ENCODE data around the gene PEX10. TPM values are rescaled to one million over a fixed set of nuclear protein-coding genes. Genes with fewer than 3 reads are reported as not detected.

The PEX10 gene
- total and polyA plus RNA-seq, 5 donors from 2014 or later: 6.3 to 9.7 (median 7.9) TPM

DNA sequence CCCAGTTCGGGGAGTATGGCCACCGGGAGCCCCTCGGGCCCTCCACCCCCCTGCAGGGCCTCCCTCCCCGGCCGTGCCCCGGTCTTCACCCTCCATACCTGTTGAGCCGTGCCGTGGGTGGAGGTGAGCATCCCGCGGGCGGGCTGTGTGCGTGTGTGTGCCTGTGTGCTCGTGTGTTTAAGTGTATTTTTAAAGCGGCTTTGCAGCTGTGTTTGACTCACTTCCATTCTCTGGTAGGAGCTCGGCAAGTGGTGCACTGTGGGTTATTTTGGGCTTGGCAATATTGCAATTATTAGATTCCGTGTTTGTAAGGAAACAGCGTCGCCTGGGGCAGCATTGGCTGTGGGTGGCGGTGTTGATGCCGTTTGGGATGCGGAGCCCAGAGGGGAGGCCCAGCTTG is 43.4 kb upstream of the PEX10 start:
- Histone ChIP-seq H3K4me3 (ENCODE audit: low read depth, low read length) (no peak overlapping the region), H3K4me1 (ENCODE audit: control insufficient read depth, insufficient read depth, low read length, poor library complexity, severe bottlenecking) (no peaks in the 10 kb centered on the region), H3K27ac (ENCODE audit: insufficient read depth, low read length, poor library complexity, severe bottlenecking) (no peak overlapping the region), H3K9me3 (ENCODE audit: control insufficient read depth in 2 of 2, low read length in 2 of 2) (no peaks in the 10 kb centered on the region), H3K27me3 (ENCODE audit: control insufficient read depth, insufficient read depth, low read length) (no peaks in the 10 kb centered on the region), H3K36me3 (ENCODE audit: control insufficient read depth, insufficient read depth, low read length) (no peaks in the 10 kb centered on the region)
- peaks cover 0 to 8% (median 0%) of the 10 kb centered on the region in 4 donors for H3K4me1 Mint-ChIP-seq
- H3K9me3 Mint-ChIP-seq: no peaks in the 10 kb centered on the region
- no peaks in the 10 kb centered on the region for H3K27me3 Mint-ChIP-seq
- no peak for ATAC-seq (ENCODE audit: low read depth in 2 of 2)
- H3K4me3 Mint-ChIP-seq: no peak overlapping the region
- no peaks in the 10 kb centered on the region for H3K36me3 Mint-ChIP-seq
- no peak overlapping the region for H3K27ac Mint-ChIP-seq
- DNase-seq: no peak

DNA sequence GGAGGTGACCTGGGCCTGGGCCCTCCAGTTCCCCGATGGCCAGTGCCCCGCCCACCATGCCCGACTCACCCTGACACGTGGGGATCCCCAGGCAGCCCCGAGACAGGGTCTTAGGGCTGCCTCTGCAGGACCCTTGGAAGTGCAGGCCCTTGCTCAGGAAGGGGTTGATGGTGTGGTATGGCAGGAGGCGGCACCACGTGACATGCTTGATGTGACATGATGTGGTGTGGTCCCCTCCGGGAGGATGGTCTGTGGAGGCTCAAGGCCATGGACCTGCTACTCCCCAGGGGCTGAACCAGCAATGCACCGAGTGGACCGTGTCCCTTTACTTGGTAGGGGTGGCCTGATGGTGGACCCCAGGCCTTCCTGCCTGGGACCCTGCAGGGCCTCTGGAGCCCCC is 41.9 kb upstream of the PEX10 start:
- H3K9me3 Mint-ChIP-seq: no peaks in the 10 kb centered on the region

DNA sequence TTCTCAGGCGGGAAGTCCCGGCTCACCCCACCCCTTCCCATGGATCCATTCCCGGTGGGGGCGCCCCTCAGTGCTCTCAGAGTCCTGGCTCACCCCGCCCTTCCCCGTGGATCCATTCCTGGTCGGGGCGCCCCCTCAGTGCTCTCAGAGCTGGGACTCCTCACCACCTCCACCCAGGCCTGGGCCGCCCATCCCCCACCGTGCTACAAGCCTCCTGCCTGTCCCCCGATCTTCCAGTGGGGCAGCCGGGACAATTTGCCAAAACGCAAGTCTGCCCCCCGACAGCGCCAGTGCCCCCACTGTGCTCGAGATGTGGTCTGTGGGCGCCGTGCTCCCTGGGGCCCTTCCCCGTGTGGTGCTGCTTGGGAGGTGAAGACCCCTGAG is 40.6 kb upstream of the PEX10 start:
- Histone ChIP-seq H3K36me3 (ENCODE audit: control insufficient read depth, insufficient read depth, low read length) (no peaks in the 10 kb centered on the region), H3K27ac (ENCODE audit: insufficient read depth, low read length, poor library complexity, severe bottlenecking) (no peak overlapping the region), H3K4me3 (ENCODE audit: low read depth, low read length) (no peak overlapping the region), H3K4me1 (ENCODE audit: control insufficient read depth, insufficient read depth, low read length, poor library complexity, severe bottlenecking) (no peaks in the 10 kb centered on the region), H3K27me3 (ENCODE audit: control insufficient read depth, insufficient read depth, low read length) (no peaks in the 10 kb centered on the region), H3K9me3 (ENCODE audit: control insufficient read depth in 2 of 2, low read length in 2 of 2) (no peaks in the 10 kb centered on the region)
- no peak overlapping the region for H3K27ac Mint-ChIP-seq
- H3K27me3 Mint-ChIP-seq: no peaks in the 10 kb centered on the region
- H3K4me1 Mint-ChIP-seq: peaks cover 0 to 2% (median 0%) of the 10 kb centered on the region in 4 donors
- no peak overlapping the region for H3K4me3 Mint-ChIP-seq
- DNase-seq (no peak), ATAC-seq (ENCODE audit: low read depth in 2 of 2) (no peak)
- H3K36me3 Mint-ChIP-seq: no peaks in the 10 kb centered on the region
- no peaks in the 10 kb centered on the region for H3K9me3 Mint-ChIP-seq

More for the DNA sequence above, 41.9 kb upstream of the PEX10 start:
- H3K36me3 Mint-ChIP-seq: no peaks in the 10 kb centered on the region
- no peak for ATAC-seq (ENCODE audit: low read depth in 2 of 2)
- H3K4me3 Mint-ChIP-seq: no peak overlapping the region
- DNase-seq: no peak
- no peaks in the 10 kb centered on the region for H3K9me3 ChIP-seq (ENCODE audit: control insufficient read depth in 2 of 2, low read length in 2 of 2)
- no peak overlapping the region for H3K27ac ChIP-seq (ENCODE audit: insufficient read depth, low read length, poor library complexity, severe bottlenecking)
- no peaks in the 10 kb centered on the region for H3K36me3 ChIP-seq (ENCODE audit: control insufficient read depth, insufficient read depth, low read length)
- no peaks in the 10 kb centered on the region for H3K27me3 Mint-ChIP-seq
- H3K4me1 ChIP-seq (ENCODE audit: control insufficient read depth, insufficient read depth, low read length, poor library complexity, severe bottlenecking): no peaks in the 10 kb centered on the region
- H3K27me3 ChIP-seq (ENCODE audit: control insufficient read depth, insufficient read depth, low read length): no peaks in the 10 kb centered on the region
- H3K27ac Mint-ChIP-seq: no peak overlapping the region
- H3K4me1 Mint-ChIP-seq: peaks cover 0 to 4% (median 0%) of the 10 kb centered on the region in 4 donors
- H3K4me3 ChIP-seq (ENCODE audit: low read depth, low read length): no peak overlapping the region

DNA sequence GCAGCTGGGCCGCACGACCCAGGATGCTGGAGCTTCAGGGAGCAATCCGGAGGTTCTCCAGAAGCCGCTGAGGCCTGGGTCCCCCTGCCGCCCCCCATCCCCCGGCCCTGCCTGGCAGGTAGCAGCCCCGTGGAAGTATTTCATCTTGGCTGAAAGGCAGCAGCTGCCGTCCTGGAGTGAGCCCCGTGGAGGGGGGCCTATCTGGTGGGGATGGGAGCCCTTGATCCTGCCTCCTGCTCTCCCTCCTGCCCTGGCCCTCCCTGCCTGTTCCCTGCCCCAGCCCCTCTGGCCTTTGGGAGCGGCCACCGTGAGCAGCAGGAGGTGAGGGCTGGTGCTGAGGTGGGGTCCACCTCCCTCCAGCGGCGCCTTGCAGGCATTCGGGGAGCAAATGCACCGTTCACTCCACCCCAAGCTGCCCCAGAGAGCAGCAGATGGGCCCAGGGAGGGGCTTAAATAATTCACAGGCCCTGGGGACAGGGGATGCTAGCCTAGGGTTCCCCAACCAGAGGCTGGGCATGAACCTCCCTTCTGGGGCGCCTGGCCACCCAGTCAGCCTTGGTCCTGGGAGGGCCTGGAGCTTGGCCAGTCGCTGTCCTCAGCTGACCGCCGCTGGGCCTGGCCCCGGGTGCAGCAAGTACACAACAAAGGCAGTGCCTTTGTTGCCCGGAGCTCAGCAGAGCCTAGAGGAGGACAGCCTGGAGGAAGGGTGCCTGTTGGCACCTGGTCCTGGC is 40.0 kb upstream of the PEX10 start:
- ATAC-seq (ENCODE audit: low read depth in 2 of 2) (no peak), DNase-seq (no peak)
- Mint-ChIP-seq H3K36me3 (no peaks in the 10 kb centered on the region), H3K4me3 (no peak overlapping the region), H3K4me1 (peaks cover 0 to under 1% (median 0%) of the 10 kb centered on the region in 4 donors), H3K9me3 (no peaks in the 10 kb centered on the region), H3K27me3 (no peaks in the 10 kb centered on the region), H3K27ac (no peak overlapping the region)
- no peaks in the 10 kb centered on the region for H3K4me1 ChIP-seq (ENCODE audit: control insufficient read depth, insufficient read depth, low read length, poor library complexity, severe bottlenecking)
- H3K36me3 ChIP-seq (ENCODE audit: control insufficient read depth, insufficient read depth, low read length): no peaks in the 10 kb centered on the region
- H3K27me3 ChIP-seq (ENCODE audit: control insufficient read depth, insufficient read depth, low read length): no peaks in the 10 kb centered on the region
- no peak overlapping the region for H3K4me3 ChIP-seq (ENCODE audit: low read depth, low read length)
- no peaks in the 10 kb centered on the region for H3K9me3 ChIP-seq (ENCODE audit: control insufficient read depth in 2 of 2, low read length in 2 of 2)
- H3K27ac ChIP-seq (ENCODE audit: insufficient read depth, low read length, poor library complexity, severe bottlenecking): no peak overlapping the region

DNA sequence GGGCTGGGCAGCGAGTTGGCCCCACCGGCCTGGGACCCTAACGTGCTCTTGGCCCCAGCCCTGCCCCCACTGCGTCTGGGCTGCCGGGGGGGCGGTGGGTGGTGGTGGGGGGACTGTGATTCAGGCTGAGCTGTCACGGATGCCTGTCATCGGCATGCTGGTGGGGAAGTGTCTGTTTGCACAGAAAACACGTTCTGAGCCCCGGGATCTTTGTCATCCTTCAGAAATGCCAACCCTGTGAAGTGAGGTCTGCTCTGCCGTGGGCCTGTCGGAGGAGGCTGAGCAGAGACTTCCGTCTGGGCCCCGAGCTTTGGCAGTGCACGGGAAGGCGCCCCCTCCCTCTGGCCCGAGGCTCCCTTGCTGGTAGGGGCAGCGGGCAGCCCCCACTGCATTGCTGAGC is 39.4 kb upstream of the PEX10 start:
- Histone ChIP-seq H3K36me3 (ENCODE audit: control insufficient read depth, insufficient read depth, low read length) (no peaks in the 10 kb centered on the region), H3K9me3 (ENCODE audit: control insufficient read depth in 2 of 2, low read length in 2 of 2) (no peaks in the 10 kb centered on the region), H3K4me3 (ENCODE audit: low read depth, low read length) (no peak overlapping the region), H3K27ac (ENCODE audit: insufficient read depth, low read length, poor library complexity, severe bottlenecking) (no peak overlapping the region), H3K27me3 (ENCODE audit: control insufficient read depth, insufficient read depth, low read length) (no peaks in the 10 kb centered on the region), H3K4me1 (ENCODE audit: control insufficient read depth, insufficient read depth, low read length, poor library complexity, severe bottlenecking) (no peaks in the 10 kb centered on the region)
- Mint-ChIP-seq H3K36me3 (no peaks in the 10 kb centered on the region), H3K27me3 (no peaks in the 10 kb centered on the region), H3K27ac (no peak overlapping the region), H3K4me3 (no peak overlapping the region), H3K4me1 (peaks cover 0 to 2% (median 0%) of the 10 kb centered on the region in 4 donors), H3K9me3 (no peaks in the 10 kb centered on the region)
- DNase-seq: no peak
- no peak for ATAC-seq (ENCODE audit: low read depth in 2 of 2)

DNA sequence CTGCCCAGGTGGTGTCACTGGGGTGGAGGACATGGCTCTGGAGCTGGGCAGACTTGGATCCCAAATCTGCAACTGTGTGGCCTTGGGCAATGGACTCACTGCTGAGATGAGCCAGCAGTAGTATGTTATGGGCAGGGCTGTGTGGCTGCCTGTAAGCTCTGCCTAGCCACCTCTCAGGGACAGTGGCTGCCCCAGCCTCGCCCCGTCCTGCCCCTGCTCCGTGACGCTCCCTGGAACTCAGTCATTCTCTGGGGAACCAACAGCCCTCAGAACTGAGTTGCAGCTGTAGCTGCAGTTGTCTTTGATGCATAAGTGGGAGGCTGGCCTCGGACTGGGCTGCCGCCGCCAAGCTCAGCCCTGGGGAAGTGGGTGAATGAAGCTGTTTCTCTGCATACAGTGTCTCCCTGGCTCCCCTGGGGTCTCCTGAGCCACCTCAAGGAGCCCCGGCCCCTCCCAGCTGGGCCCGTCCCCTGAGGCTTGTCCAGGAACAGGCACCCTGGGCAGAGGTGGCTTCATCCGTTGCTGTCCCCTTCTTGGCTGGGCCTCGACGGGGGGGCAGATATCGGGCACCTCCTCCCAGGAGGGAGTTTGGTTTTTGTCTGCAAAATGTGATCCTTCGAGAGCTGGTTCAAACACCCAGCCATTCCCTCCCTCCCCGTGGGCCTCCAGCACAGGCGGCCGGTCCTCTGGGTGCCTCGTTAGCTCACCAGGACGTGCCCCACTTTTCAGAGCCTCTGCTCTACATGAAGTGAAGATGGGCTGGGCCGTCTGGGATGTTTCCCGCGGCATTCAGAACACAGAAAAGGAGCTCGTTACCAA is 37.5 kb upstream of the PEX10 start:
- Histone ChIP-seq H3K9me3 (ENCODE audit: control insufficient read depth in 2 of 2, low read length in 2 of 2) (no peaks in the 10 kb centered on the region), H3K4me1 (ENCODE audit: control insufficient read depth, insufficient read depth, low read length, poor library complexity, severe bottlenecking) (no peaks in the 10 kb centered on the region), H3K4me3 (ENCODE audit: low read depth, low read length) (no peak overlapping the region), H3K27me3 (ENCODE audit: control insufficient read depth, insufficient read depth, low read length) (no peaks in the 10 kb centered on the region), H3K36me3 (ENCODE audit: control insufficient read depth, insufficient read depth, low read length) (no peaks in the 10 kb centered on the region), H3K27ac (ENCODE audit: insufficient read depth, low read length, poor library complexity, severe bottlenecking) (no peak overlapping the region)
- DNase-seq (no peak), ATAC-seq (ENCODE audit: low read depth in 2 of 2) (no peak)
- Mint-ChIP-seq H3K4me1 (peaks cover 0 to 2% (median 0%) of the 10 kb centered on the region in 4 donors), H3K27me3 (peaks cover 5% of the 10 kb centered on the region), H3K36me3 (no peaks in the 10 kb centered on the region), H3K27ac (no peak overlapping the region), H3K9me3 (no peaks in the 10 kb centered on the region), H3K4me3 (no peak overlapping the region)

DNA sequence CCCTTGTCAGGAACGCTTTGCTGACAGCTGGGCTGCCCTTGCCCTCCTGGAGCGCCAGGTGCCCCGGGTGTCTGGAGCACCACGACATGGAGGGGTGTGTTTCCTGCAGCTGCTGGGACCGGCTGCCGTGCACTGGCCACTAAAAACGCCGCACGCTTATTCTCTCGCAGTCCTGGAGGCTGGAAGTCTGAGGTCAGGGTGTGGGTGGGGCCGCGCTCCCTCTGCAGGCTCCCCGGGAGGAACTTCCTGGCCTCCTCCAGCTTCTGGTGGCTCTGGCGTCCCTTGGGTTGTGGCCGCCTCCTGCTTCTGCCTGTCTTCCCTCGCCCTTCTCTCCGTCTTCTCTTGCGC is 35.7 kb upstream of the PEX10 start:
- Mint-ChIP-seq H3K4me1 (peaks cover 0 to 2% (median 0%) of the 10 kb centered on the region in 4 donors), H3K4me3 (no peak overlapping the region), H3K36me3 (no peaks in the 10 kb centered on the region), H3K27ac (no peak overlapping the region), H3K9me3 (no peaks in the 10 kb centered on the region), H3K27me3 (peaks cover 10% of the 10 kb centered on the region)
- Histone ChIP-seq H3K4me1 (ENCODE audit: control insufficient read depth, insufficient read depth, low read length, poor library complexity, severe bottlenecking) (peaks cover 5% of the 10 kb centered on the region), H3K27me3 (ENCODE audit: control insufficient read depth, insufficient read depth, low read length) (no peaks in the 10 kb centered on the region), H3K36me3 (ENCODE audit: control insufficient read depth, insufficient read depth, low read length) (no peaks in the 10 kb centered on the region), H3K9me3 (ENCODE audit: control insufficient read depth in 2 of 2, low read length in 2 of 2) (no peaks in the 10 kb centered on the region), H3K27ac (ENCODE audit: insufficient read depth, low read length, poor library complexity, severe bottlenecking) (no peak overlapping the region), H3K4me3 (ENCODE audit: low read depth, low read length) (no peak overlapping the region)
- DNase-seq: no peak
- no peak for ATAC-seq (ENCODE audit: low read depth in 2 of 2)

All from CD4-positive, CD25-positive, alpha-beta regulatory T cell (primary cell).